Neural cell (in vitro differentiated cells): ENCODE results near the gene SCRN2. TPM values are rescaled to one million over a fixed set of nuclear protein-coding genes. Genes with fewer than 3 reads are reported as not detected.

ENCODE experiments used
- H2AFZ ChIP-seq: fragments of 200-600, 300-800 bp; sonication (generic), shearing (Covaris generic); 2 replicates; pipeline ENCODE4 v1.6.0; 2014; ENCODE audit warnings: low read depth, mild to moderate bottlenecking, antibody characterized with exemption, low read length, moderate library complexity
- H3F3A ChIP-seq: fragments of 200-600 bp; shearing (Covaris generic); 2 replicates; pipeline ENCODE4 v1.6.1; 2016; ENCODE audit warnings: mild to moderate bottlenecking, moderate library complexity, mixed read lengths, antibody characterized with exemption, low read length; ENCODE audit not compliant: insufficient read depth, poor library complexity, severe bottlenecking
- H3K27ac ChIP-seq: fragments of 200-600, 300-800 bp; sonication (generic), shearing (Covaris generic); 2 replicates; pipeline ENCODE4 v1.5.1; 2014; ENCODE audit warnings: mild to moderate bottlenecking, low read length, moderate library complexity
- H3K27me3 ChIP-seq: fragments of 300-800, 200-600 bp; sonication (generic), shearing (Covaris generic); 2 replicates; pipeline ENCODE4 v1.6.0; 2014; ENCODE audit warnings: mild to moderate bottlenecking, low read depth, low read length, moderate library complexity; ENCODE audit not compliant: insufficient read depth
- H3K36me3 ChIP-seq: fragments of 300-800, 200-600 bp; sonication (generic), shearing (Covaris generic); 2 replicates; pipeline ENCODE4 v1.5.1; 2014; ENCODE audit warnings: mild to moderate bottlenecking, antibody characterized with exemption, low read length, moderate library complexity; ENCODE audit not compliant: insufficient read depth
- H3K4me2 ChIP-seq: fragments of 300-800, 200-600 bp; sonication (generic), shearing (Covaris generic); 2 replicates; pipeline ENCODE4 v1.6.0; 2014; ENCODE audit warnings: mild to moderate bottlenecking, low read length
- H3K4me3 ChIP-seq: fragments of 300-800, 200-600 bp; sonication (generic), shearing (Covaris generic); 2 replicates; pipeline ENCODE4 v1.5.1; 2014; ENCODE audit warnings: mild to moderate bottlenecking, low read length, moderate library complexity
- H3K79me2 ChIP-seq: fragments of 200-600 bp; shearing (Covaris generic); replicated peaks from 2 replicates; pipeline ENCODE4 v1.6.0; 2014; ENCODE audit warnings: mild to moderate bottlenecking, low read length, moderate library complexity; ENCODE audit not compliant: insufficient read depth
- H3K9ac ChIP-seq: fragments of 300-800, 200-600 bp; sonication (generic), shearing (Covaris generic); 2 replicates; pipeline ENCODE4 v1.6.1; 2016; ENCODE audit warnings: mild to moderate bottlenecking, low read length, mixed read lengths
- H3K9me2 ChIP-seq: fragments of 200-600 bp; shearing (Covaris generic); 2 replicates; pipeline ENCODE4 v1.6.1; 2016; ENCODE audit warnings: mild to moderate bottlenecking, low read length, mixed read lengths; ENCODE audit not compliant: insufficient read depth
- H3K9me3 ChIP-seq: fragments of 200-600, 300-800 bp; sonication (generic), shearing (Covaris generic); 2 replicates; pipeline ENCODE4 v1.6.1; 2016; ENCODE audit warnings: mild to moderate bottlenecking, mixed run types, low read length, moderate library complexity, mixed read lengths
- H4K20me1 ChIP-seq: fragments of 200-600 bp; shearing (Covaris generic); 2 replicates; pipeline ENCODE4 v1.6.1; 2016; ENCODE audit warnings: mild to moderate bottlenecking, mixed run types; ENCODE audit not compliant: insufficient read depth
- CTCF ChIP-seq: fragments of 450-650 bp; IDR thresholded peaks from 2 replicates; pipeline ENCODE4 v1.5.1; 2014; ENCODE audit warnings: antibody characterized with exemption, mild to moderate bottlenecking, moderate library complexity; ENCODE audit not compliant: poor library complexity, severe bottlenecking
- EP300 ChIP-seq: fragments of 450-650 bp; conservative IDR thresholded peaks from 2 replicates; pipeline ENCODE4 v1.6.1; 2014; ENCODE audit warnings: antibody characterized with exemption, mild to moderate bottlenecking, moderate library complexity; ENCODE audit not compliant: poor library complexity, severe bottlenecking
- EZH2 ChIP-seq: fragments of 200-600, 300-800 bp; shearing (Covaris generic), sonication (generic); IDR thresholded peaks from 2 replicates; pipeline ENCODE4 v1.6.1; 2014; ENCODE audit warnings: antibody characterized with exemption, low read length, borderline replicate concordance, mild to moderate bottlenecking; ENCODE audit not compliant: insufficient read depth, poor library complexity, severe bottlenecking
- POLR2AphosphoS5 ChIP-seq: IDR thresholded peaks from 2 replicates; pipeline ENCODE4 v1.6.1; 2012
- RAD21 ChIP-seq: fragments of 450-650 bp; conservative IDR thresholded peaks from 2 replicates; pipeline ENCODE4 v1.6.1; 2014; ENCODE audit warnings: antibody characterized with exemption, mild to moderate bottlenecking, moderate library complexity
- SMC3 ChIP-seq: fragments of 450-650 bp; conservative IDR thresholded peaks from 2 replicates; pipeline ENCODE4 v1.6.1; 2014; ENCODE audit warnings: antibody characterized with exemption, mild to moderate bottlenecking, moderate library complexity; ENCODE audit not compliant: poor library complexity
- TAF1 ChIP-seq: IDR thresholded peaks from 2 replicates; pipeline ENCODE4 v1.6.1; 2012; ENCODE audit warnings: low read depth
- polyA plus RNA-seq: library from polyadenylated mRNA; depleted of rRNA; stranded (reverse); fragments of >200 nt; gene quantifications from 2 replicates; pipeline ENCODE4 v1.2.3, GENCODE V29; 2014
- TF ChIP-seq, protein P1 (sequence below): IDR thresholded peaks from 2 replicates; pipeline ENCODE4 v1.6.1; 2012; ENCODE audit warnings: borderline replicate concordance

SCRN2 gene
- polyA plus RNA-seq, 1 donor from 2014 or later: 94.0 TPM

DNA sequence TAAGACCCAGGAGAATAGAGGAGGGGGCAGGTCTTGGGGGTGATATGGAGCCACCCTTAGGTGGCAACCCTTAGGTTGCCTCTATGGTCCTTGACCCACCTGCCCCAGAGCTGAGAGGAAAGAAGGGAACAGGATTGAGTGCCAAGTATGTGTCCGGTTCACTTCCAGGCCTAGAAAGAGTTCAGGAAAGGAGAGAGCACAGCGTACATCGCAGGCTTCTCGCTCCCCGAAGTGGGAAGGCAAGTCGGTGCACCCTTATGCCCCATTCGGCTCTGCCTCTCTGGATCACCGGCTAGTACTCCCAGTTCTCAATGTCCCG is 9.3 kb upstream of the SCRN2 start:
- no peak for TF ChIP-seq RAD21
- TF ChIP-seq, protein P1, sequence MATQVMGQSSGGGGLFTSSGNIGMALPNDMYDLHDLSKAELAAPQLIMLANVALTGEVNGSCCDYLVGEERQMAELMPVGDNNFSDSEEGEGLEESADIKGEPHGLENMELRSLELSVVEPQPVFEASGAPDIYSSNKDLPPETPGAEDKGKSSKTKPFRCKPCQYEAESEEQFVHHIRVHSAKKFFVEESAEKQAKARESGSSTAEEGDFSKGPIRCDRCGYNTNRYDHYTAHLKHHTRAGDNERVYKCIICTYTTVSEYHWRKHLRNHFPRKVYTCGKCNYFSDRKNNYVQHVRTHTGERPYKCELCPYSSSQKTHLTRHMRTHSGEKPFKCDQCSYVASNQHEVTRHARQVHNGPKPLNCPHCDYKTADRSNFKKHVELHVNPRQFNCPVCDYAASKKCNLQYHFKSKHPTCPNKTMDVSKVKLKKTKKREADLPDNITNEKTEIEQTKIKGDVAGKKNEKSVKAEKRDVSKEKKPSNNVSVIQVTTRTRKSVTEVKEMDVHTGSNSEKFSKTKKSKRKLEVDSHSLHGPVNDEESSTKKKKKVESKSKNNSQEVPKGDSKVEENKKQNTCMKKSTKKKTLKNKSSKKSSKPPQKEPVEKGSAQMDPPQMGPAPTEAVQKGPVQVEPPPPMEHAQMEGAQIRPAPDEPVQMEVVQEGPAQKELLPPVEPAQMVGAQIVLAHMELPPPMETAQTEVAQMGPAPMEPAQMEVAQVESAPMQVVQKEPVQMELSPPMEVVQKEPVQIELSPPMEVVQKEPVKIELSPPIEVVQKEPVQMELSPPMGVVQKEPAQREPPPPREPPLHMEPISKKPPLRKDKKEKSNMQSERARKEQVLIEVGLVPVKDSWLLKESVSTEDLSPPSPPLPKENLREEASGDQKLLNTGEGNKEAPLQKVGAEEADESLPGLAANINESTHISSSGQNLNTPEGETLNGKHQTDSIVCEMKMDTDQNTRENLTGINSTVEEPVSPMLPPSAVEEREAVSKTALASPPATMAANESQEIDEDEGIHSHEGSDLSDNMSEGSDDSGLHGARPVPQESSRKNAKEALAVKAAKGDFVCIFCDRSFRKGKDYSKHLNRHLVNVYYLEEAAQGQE: no peak
- TF ChIP-seq POLR2AphosphoS5: no peak
- no peak for TF ChIP-seq EZH2
- TF ChIP-seq TAF1: no peak
- no peak for TF ChIP-seq SMC3
- TF ChIP-seq CTCF: no peak
- no peak for TF ChIP-seq EP300
- Histone ChIP-seq H3K36me3 (no peaks in the 10 kb centered on the region), H3K9me2 (no peaks in the 10 kb centered on the region), H2AFZ (no peak overlapping the region), H4K20me1 (no peaks in the 10 kb centered on the region), H3K9me3 (no peaks in the 10 kb centered on the region), H3K27ac (no peak overlapping the region), H3K4me2 (no peak overlapping the region), H3K4me3 (peak overlapping the region; percentile 69), H3K79me2 (no peaks in the 10 kb centered on the region), H3K27me3 (peaks cover 100% of the 10 kb centered on the region), H3K9ac (peak overlapping the region; percentile 55), H3F3A (no peaks in the 10 kb centered on the region)

DNA sequence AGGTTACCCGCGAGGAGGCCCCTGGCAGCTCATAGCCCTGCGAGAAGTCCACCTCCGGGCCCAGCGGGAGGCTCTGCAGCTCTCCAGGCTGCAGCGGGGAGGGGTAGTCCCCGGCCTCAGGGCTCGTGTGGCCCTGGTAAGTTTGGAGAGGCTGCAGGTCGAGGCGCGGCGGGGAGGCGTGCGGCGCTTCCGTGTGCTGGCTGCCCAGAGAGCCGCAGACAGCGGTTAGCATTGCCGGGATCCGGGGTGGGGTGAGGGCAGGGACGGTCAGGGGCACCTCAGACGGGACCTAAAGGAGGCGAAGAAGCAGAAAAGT is 7.1 kb upstream of the SCRN2 start:
- H4K20me1 ChIP-seq: no peaks in the 10 kb centered on the region
- no peaks in the 10 kb centered on the region for H3K9me3 ChIP-seq
- H3K9me2 ChIP-seq: no peaks in the 10 kb centered on the region
- peaks cover 89% of the 10 kb centered on the region for H3K27me3 ChIP-seq
- H2AFZ ChIP-seq: no peak overlapping the region
- no peaks in the 10 kb centered on the region for H3K36me3 ChIP-seq
- no peaks in the 10 kb centered on the region for H3F3A ChIP-seq
- TF ChIP-seq RAD21: no peak
- TF ChIP-seq EP300: no peak
- TF ChIP-seq EZH2: peak; percentile 38
- H3K9ac ChIP-seq: no peak overlapping the region
- no peak overlapping the region for H3K4me3 ChIP-seq
- H3K4me2 ChIP-seq: no peak overlapping the region
- H3K27ac ChIP-seq: no peak overlapping the region
- H3K79me2 ChIP-seq: no peaks in the 10 kb centered on the region

- Histone ChIP-seq H3K27me3 (peaks cover 83% of the 10 kb centered on the region), H3K4me2 (no peak overlapping the region), H3K9ac (no peak overlapping the region), H3K9me3 (no peaks in the 10 kb centered on the region), H4K20me1 (no peaks in the 10 kb centered on the region), H3K4me3 (no peak overlapping the region), H3K27ac (no peak overlapping the region), H2AFZ (no peak overlapping the region), H3K36me3 (no peaks in the 10 kb centered on the region), H3K9me2 (no peaks in the 10 kb centered on the region), H3F3A (no peaks in the 10 kb centered on the region), H3K79me2 (no peaks in the 10 kb centered on the region)
- peak; percentile 20 for TF ChIP-seq SMC3
- no peak for TF ChIP-seq TAF1
- TF ChIP-seq CTCF: peak; percentile 48
These were observed 6.5 kb upstream of the SCRN2 start for GRCh38 chr17:47847341-47848197.
